Esophagus muscularis mucosa (tissue), 4 donors: ENCODE measurements around the gene TRIP13. TPM values are rescaled to one million over a fixed set of nuclear protein-coding genes. Genes with fewer than 3 reads are reported as not detected.

Source experiments
- DNase-seq: peaks from one replicate; pipeline ENCODE4 v3.0.0-alpha.2; 2017; ENCODE audit errors: extremely low spot score
- H3K27ac ChIP-seq, 4 donors: fragments of 200-600 bp; sonication (generic); replicated peaks in 1 of 4; 1 replicate in 3 of 4; 2 replicates in 1 of 4; pipeline ENCODE4 v1.5.1; 2016 to 2019; ENCODE audit warnings: mild to moderate bottlenecking in 1 of 4
- H3K27me3 ChIP-seq, 4 donors: fragments of 200-600 bp; sonication (generic); one replicate each; pipeline versions ENCODE4 v1.5.1 to v1.6.0; 2016 to 2019
- H3K36me3 ChIP-seq, 4 donors: fragments of 200-600 bp; sonication (generic); one replicate each; pipeline ENCODE4 v1.5.1; 2016 to 2019
- H3K4me1 ChIP-seq, 4 donors: fragments of 200-600 bp; sonication (generic); one replicate each; pipeline ENCODE4 v1.5.1; 2016 to 2019
- H3K4me3 ChIP-seq, 4 donors: fragments of 200-600 bp; sonication (generic); 1 replicate in 2 of 4; 2 replicates in 2 of 4; pipeline ENCODE4 v1.5.1; 2016 to 2019; ENCODE audit warnings: mild to moderate bottlenecking in 4 of 4, moderate library complexity in 1 of 4
- H3K9me3 ChIP-seq, 4 donors: fragments of 200-600 bp; sonication (generic); 1 replicate in 3 of 4; 2 replicates in 1 of 4; pipeline ENCODE4 v1.5.1; 2016 to 2019
- EP300 ChIP-seq: sonication (generic); formaldehyde crosslinking; IDR thresholded peaks from one replicate; pipeline ENCODE4 v1.6.1; 2017; ENCODE audit warnings: antibody characterized with exemption
- POLR2A ChIP-seq: fragments of 450-650 bp; IDR thresholded peaks from one replicate; pipeline ENCODE4 v1.6.1; 2017; ENCODE audit warnings: antibody characterized with exemption, moderate library complexity, mild to moderate bottlenecking, low read depth
- POLR2AphosphoS5 ChIP-seq, 2 donors: sonication (generic); formaldehyde crosslinking; IDR thresholded peaks; one replicate each; pipeline ENCODE4 v1.6.1; 2017; ENCODE audit warnings: antibody characterized with exemption in 2 of 2
- WGBS: methylation state at CpG from one replicate; pipeline ENCODE4 v1.1.5; 2018; 5-methylcytosine and 5-hydroxymethylcytosine counted together
- intact Hi-C: fragments of 100-400 bp; cut with DNase I; formaldehyde crosslinking; loops from one replicate; pipeline ENCODE4 v1.15.1; 2023
- total RNA-seq, 4 donors: library from RNA; depleted of rRNA; stranded (reverse); fragments of >200 nt; gene quantifications; one replicate each; pipeline versions ENCODE4 v1.1.0 to v1.2.1, GENCODE V29; 2016
- TF ChIP-seq, protein P1 (sequence below), 3 experiments: fragments of 200-600 bp in 2 of 3; fragments of 450-650 bp in 1 of 3; sonication (generic) in 2 of 3; IDR thresholded peaks; one replicate each; pipeline ENCODE4 v1.5.1; 2017 to 2019; ENCODE audit warnings: antibody characterized with exemption in 3 of 3, mild to moderate bottlenecking in 2 of 3, moderate library complexity in 1 of 3

The TRIP13 gene
- total RNA-seq, 4 donors from 2014 or later, result 0.65 to 0.92 (median 0.66) TPM; not detected in 1

DNA sequence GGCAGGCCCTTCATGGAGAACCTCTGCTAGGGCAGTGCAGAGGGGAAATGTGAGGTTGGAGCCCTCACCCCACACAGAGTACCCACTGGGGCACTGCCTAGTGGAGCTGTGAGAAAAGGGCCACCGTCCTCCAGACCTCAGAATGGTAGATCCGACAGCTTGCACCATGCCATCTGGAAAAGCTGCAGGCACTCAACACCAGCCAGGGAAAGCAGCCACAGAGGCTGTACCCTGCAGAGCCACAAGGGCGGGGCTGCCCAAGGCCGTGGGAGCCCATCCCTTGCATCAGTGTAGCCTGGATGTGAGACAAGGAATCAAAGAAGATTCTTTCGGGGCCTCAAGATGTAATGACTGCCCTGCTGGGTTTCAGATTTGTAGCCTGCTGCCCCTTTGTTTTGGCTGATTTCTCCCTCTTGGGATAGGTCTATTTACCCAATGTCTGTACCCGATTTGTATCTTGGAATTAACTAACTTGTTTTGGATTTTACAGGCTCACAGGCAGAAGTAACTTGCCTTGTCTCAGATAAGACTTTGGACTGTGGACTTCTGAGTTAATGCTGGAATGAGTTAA lies 25.3 kb upstream of the TRIP13 start:
- Histone ChIP-seq H3K4me1 (peaks cover 0 to 16% (median 12%) of the 10 kb centered on the region in 4 donors), H3K27me3 (no peaks in the 10 kb centered on the region), H3K9me3 (no peaks in the 10 kb centered on the region), H3K4me3 (no peak overlapping the region), H3K36me3 (peaks cover 78 to 100% (median 99%) of the 10 kb centered on the region in 4 donors), H3K27ac (no peak overlapping the region)
- TF ChIP-seq EP300 (no peak), POLR2A (no peak), POLR2AphosphoS5 (IDR thresholded peaks at IDR 0.05) (no peak)
- TF ChIP-seq, protein P1, sequence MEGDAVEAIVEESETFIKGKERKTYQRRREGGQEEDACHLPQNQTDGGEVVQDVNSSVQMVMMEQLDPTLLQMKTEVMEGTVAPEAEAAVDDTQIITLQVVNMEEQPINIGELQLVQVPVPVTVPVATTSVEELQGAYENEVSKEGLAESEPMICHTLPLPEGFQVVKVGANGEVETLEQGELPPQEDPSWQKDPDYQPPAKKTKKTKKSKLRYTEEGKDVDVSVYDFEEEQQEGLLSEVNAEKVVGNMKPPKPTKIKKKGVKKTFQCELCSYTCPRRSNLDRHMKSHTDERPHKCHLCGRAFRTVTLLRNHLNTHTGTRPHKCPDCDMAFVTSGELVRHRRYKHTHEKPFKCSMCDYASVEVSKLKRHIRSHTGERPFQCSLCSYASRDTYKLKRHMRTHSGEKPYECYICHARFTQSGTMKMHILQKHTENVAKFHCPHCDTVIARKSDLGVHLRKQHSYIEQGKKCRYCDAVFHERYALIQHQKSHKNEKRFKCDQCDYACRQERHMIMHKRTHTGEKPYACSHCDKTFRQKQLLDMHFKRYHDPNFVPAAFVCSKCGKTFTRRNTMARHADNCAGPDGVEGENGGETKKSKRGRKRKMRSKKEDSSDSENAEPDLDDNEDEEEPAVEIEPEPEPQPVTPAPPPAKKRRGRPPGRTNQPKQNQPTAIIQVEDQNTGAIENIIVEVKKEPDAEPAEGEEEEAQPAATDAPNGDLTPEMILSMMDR (IDR thresholded peaks at IDR 0.05), result no peak
- no peak for DNase-seq
- intact Hi-C loops, result no loop called here
- 93% methylated on average over 6 of the region's 6 CpGs for WGBS

DNA sequence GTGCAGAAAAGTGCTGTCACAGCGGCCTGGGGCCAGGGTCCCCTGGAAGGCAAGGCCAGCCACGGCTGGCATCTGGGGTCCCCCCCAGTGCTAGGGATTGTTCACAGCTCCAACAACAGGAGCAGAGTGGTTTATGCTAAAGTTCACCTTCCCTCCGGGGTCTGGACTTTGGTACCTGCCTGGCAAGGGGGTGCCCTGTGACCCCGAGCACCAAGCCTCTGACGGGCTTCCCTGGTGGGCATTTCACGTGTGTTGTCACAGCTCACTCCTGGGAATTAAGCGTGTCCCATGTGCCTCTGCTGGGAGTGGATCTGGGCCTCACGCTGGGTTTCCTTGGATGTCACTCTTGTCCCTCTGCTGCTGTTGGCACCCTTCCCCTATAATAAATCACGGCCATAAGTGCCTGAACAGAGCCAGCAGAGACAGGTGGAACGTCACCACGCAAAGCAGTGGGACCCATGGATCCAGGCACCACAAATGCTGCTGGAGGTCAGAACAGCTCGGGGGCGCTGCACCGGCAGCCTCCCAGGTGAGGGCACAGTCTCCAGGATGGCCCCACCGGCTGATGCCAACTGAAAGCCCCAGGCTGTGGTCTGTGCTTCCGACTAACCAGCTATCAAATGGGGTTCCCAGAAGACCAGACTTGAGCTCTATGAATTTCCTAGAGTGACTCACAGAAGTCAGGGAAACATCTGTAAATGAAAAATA lies 24.1 kb upstream of the TRIP13 start:
- TF ChIP-seq, protein P1 (IDR thresholded peaks at IDR 0.05), result no peak
- TF ChIP-seq EP300, result no peak
- TF ChIP-seq POLR2AphosphoS5 (IDR thresholded peaks at IDR 0.05), result no peak
- TF ChIP-seq POLR2A, result no peak
- Histone ChIP-seq H3K27me3 (no peaks in the 10 kb centered on the region), H3K9me3 (no peaks in the 10 kb centered on the region), H3K4me1 (peaks cover 0 to 16% (median 12%) of the 10 kb centered on the region in 4 donors), H3K27ac (no peak overlapping the region), H3K36me3 (peaks cover 71 to 100% (median 96%) of the 10 kb centered on the region in 4 donors), H3K4me3 (no peak overlapping the region)
- DNase-seq, result no peak
- intact Hi-C loops, result no loop called here
- 100% methylated on average over 11 of the region's 16 CpGs for WGBS

DNA sequence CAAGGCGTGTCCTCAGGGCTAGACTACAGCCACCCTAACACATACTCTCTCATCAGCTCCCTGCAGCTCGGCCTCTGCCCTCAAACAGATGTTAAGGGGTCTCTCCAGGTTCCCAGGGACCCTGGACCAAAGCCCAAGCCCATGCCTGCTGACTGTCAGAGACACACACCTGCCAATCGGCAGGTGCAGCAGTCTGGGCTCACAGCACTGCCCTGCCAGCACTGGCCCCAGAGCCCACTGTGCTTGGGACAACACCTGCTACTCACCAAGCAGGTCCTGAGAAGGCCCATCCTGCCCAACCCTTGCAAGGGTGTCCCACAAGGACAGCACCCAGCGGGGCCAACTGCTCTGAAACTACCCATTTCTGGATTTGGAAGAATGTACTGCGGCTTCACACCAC lies 21.7 kb upstream of the TRIP13 start:
- intact Hi-C loops, result no loop called here
- Histone ChIP-seq H3K4me1 (peaks cover 0 to under 1% (median 0%) of the 10 kb centered on the region in 4 donors), H3K27ac (no peak overlapping the region), H3K27me3 (no peaks in the 10 kb centered on the region), H3K36me3 (peaks cover 66 to 100% (median 95%) of the 10 kb centered on the region in 4 donors), H3K9me3 (no peaks in the 10 kb centered on the region), H3K4me3 (no peak overlapping the region)
- DNase-seq, result no peak
- TF ChIP-seq, protein P1 (IDR thresholded peaks at IDR 0.05), result no peak
- no peak for TF ChIP-seq POLR2AphosphoS5 (IDR thresholded peaks at IDR 0.05)
- no peak for TF ChIP-seq POLR2A
- TF ChIP-seq EP300, result no peak
- WGBS, result 94% methylated on average over 4 of the region's 5 CpGs

DNA sequence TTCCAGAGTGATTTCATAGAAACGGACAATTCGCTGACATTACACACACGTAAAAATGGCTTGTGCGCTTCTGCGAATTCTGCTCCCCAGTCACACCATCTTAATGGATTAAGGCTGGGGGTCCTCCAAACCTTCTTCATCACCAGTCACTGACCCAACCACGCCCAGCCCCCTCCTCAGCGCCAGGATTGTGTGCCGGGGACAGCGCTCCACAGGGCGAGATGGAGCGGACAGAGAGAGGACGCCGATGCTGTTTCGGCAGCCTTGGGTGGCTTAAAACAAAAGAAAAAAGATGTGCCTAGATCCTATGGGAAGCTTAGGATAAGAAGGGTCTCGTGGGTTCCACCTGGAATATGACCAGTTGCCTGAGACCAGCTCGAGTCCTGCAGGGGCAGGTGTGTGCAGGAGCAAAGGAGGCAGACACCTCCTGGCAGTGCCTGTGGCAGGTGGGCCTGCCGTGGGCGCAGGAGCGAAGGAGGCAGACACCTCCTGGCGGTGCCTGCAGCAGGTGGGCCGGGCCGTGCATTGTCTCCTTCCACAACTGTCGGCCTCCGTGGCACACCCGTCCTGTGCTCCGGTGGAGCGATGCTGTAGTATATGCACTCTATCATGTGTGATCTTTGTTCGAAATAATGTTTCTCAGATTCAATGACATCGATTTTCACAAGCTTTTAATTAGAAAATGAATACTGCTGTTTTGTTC lies 20.9 kb upstream of the TRIP13 start:
- intact Hi-C loops, result no loop called here
- Histone ChIP-seq H3K4me3 (no peak overlapping the region), H3K27ac (no peak overlapping the region), H3K4me1 (no peaks in the 10 kb centered on the region), H3K27me3 (no peaks in the 10 kb centered on the region), H3K36me3 (peaks cover 73 to 100% (median 96%) of the 10 kb centered on the region in 4 donors), H3K9me3 (no peaks in the 10 kb centered on the region)
- DNase-seq, result no peak
- TF ChIP-seq POLR2A (no peak), POLR2AphosphoS5 (IDR thresholded peaks at IDR 0.05) (no peak), EP300 (no peak)
- TF ChIP-seq, protein P1 (IDR thresholded peaks at IDR 0.05), result no peak
- WGBS, result 94% methylated on average over 29 of the region's 29 CpGs
